GM19395 (cell line): ENCODE results near the gene NPC1.

Experiments used
- ATAC-seq: cut with Tn5 transposase; IDR thresholded peaks from one replicate; pipeline ENCODE4 v1.9.1; 2021; ENCODE audit warnings: mild to moderate bottlenecking, moderate library complexity; ENCODE audit not compliant: unreplicated experiment

The NPC1 gene

GRCh38 chr18:23609390-23610023 is 23.2 kb upstream of the NPC1 start:
- no peak for ATAC-seq

GRCh38 chr18:23608211-23608610 is 21.9 kb upstream of the NPC1 start:
- no peak for ATAC-seq

- ATAC-seq = no peak
Measured at GRCh38 chr18:23605941-23606340, 19.6 kb upstream of the NPC1 start.

GRCh38 chr18:23599809-23600208 is 13.5 kb upstream of the NPC1 start:
- no peak for ATAC-seq

- ATAC-seq = no peak
Measured at GRCh38 chr18:23596183-23596582, 9.9 kb upstream of the NPC1 start.

GRCh38 chr18:23595591-23595990 is 9.3 kb upstream of the NPC1 start:
- ATAC-seq = no peak

GRCh38 chr18:23593720-23594119 is 7.4 kb upstream of the NPC1 start:
- no peak for ATAC-seq

GRCh38 chr18:23592911-23593310 is 6.6 kb upstream of the NPC1 start:
- ATAC-seq = no peak

- ATAC-seq = no peak
Measured at GRCh38 chr18:23591011-23591410, 4.7 kb upstream of the NPC1 start.

- no peak for ATAC-seq
Measured at GRCh38 chr18:23588836-23589560, 2.7 kb upstream of the NPC1 start.

- ATAC-seq = peak; percentile 7
Measured at GRCh38 chr18:23587220-23587642, 925 bp upstream of the NPC1 start.

GRCh38 chr18:23585897-23586248 is 433 bp downstream of the NPC1 start:
- peak; percentile 32 for ATAC-seq

- ATAC-seq = no peak
Measured at GRCh38 chr18:23585007-23585871, 1.1 kb downstream of the NPC1 start.

- ATAC-seq = no peak
Measured at GRCh38 chr18:23584019-23584983, 2.0 kb downstream of the NPC1 start.

- no peak for ATAC-seq
Measured at GRCh38 chr18:23583071-23583865, 3.0 kb downstream of the NPC1 start.

- no peak for ATAC-seq
Measured at GRCh38 chr18:23580677-23581367, 5.5 kb downstream of the NPC1 start.

- ATAC-seq = no peak
Measured at GRCh38 chr18:23578891-23579653, 7.2 kb downstream of the NPC1 start.

GRCh38 chr18:23578067-23578701 is 8.1 kb downstream of the NPC1 start:
- ATAC-seq = no peak
